HG03521 (cell line): ENCODE measurements around the gene ETV6.

Experiments
- ATAC-seq: cut with Tn5 transposase; IDR thresholded peaks from one replicate; pipeline ENCODE4 v1.9.1; 2021; ENCODE audit warnings: mild to moderate bottlenecking, moderate library complexity; ENCODE audit not compliant: unreplicated experiment

Gene ETV6

GRCh38 chr12:11795192-11795912 is 145.9 kb downstream of the ETV6 start:
- ATAC-seq = no peak

GRCh38 chr12:11795913-11796459 is 146.5 kb downstream of the ETV6 start:
- no peak for ATAC-seq

GRCh38 chr12:11797317-11797913 is 147.9 kb downstream of the ETV6 start:
- no peak for ATAC-seq

- no peak for ATAC-seq
Measured at GRCh38 chr12:11798006-11798708, 148.7 kb downstream of the ETV6 start.

- ATAC-seq = no peak
Measured at GRCh38 chr12:11798856-11799501, 149.5 kb downstream of the ETV6 start.

- no peak for ATAC-seq
Measured at GRCh38 chr12:11799502-11799873, 150.0 kb downstream of the ETV6 start.

- ATAC-seq = no peak
Measured at GRCh38 chr12:11801643-11802042, 152.2 kb downstream of the ETV6 start.

- ATAC-seq = no peak
Measured at GRCh38 chr12:11804130-11804529, 154.7 kb downstream of the ETV6 start.

- no peak for ATAC-seq
Measured at GRCh38 chr12:11805043-11805442, 155.6 kb downstream of the ETV6 start.

GRCh38 chr12:11805680-11806079 is 156.2 kb downstream of the ETV6 start:
- no peak for ATAC-seq

GRCh38 chr12:11807458-11807857 is 158.0 kb downstream of the ETV6 start:
- no peak for ATAC-seq

- no peak for ATAC-seq
Measured at GRCh38 chr12:11808931-11809330, 159.5 kb downstream of the ETV6 start.

GRCh38 chr12:11810206-11810545 is 160.7 kb downstream of the ETV6 start:
- ATAC-seq = no peak

- ATAC-seq = no peak
Measured at GRCh38 chr12:11811008-11811407, 161.5 kb downstream of the ETV6 start.

GRCh38 chr12:11812241-11812585 is 162.7 kb downstream of the ETV6 start:
- no peak for ATAC-seq

GRCh38 chr12:11812586-11813437 is 163.3 kb downstream of the ETV6 start:
- peak; percentile 54 for ATAC-seq

- ATAC-seq = no peak
Measured at GRCh38 chr12:11813438-11813813, 164.0 kb downstream of the ETV6 start.

- ATAC-seq = no peak
Measured at GRCh38 chr12:11814374-11814773, 164.9 kb downstream of the ETV6 start.

GRCh38 chr12:11815397-11815796 is 165.9 kb downstream of the ETV6 start:
- no peak for ATAC-seq

GRCh38 chr12:11819643-11820042 is 170.2 kb downstream of the ETV6 start:
- no peak for ATAC-seq

- ATAC-seq = no peak
Measured at GRCh38 chr12:11820476-11820875, 171.0 kb downstream of the ETV6 start.
